SK-N-MC (cell line): ENCODE measurements around the gene ITGA8.

Experiments used
- EZH2 ChIP-seq: fragments of 200-600 bp; sonication (generic); IDR thresholded peaks from one replicate; pipeline ENCODE4 v1.6.1; 2017; ENCODE audit warnings: antibody characterized with exemption
- POLR2AphosphoS5 ChIP-seq: IDR thresholded peaks from 2 replicates; pipeline ENCODE4 v1.6.1; 2012; ENCODE audit warnings: mild to moderate bottlenecking, low read depth, low read length, borderline replicate concordance

DNA sequence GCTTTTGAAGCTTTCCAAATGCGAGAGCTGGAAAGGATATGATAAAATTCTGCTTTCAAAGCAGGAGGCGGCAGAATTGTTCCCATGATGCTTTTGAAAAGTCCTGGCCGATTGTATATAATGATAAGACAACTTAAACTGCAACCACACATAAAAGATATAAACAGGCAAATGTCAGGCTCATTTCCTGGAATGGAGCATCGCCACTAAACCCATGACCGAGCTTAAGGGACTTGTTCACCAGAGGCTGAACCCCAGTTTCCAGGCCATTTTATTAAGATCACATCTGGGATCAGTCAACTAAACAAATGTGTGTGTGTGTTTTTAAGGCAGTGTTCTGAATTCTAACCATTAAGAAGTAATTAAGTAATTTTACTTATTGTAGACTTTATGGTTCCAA, 131.6 kb downstream of the ITGA8 start:
- TF ChIP-seq EZH2 (no peak), POLR2AphosphoS5 (no peak)
